Trophoblast cell (in vitro differentiated cells and primary cell): ENCODE measurements around the gene HDAC9.

Experiments used
- DNase-seq, 2 donors: peaks; one replicate each; pipeline ENCODE4 v3.0.0-alpha.2; 2016
- H2AFZ ChIP-seq: 2 replicates; pipeline ENCODE4 v1.6.1; 2013; ENCODE audit warnings: low read length, moderate library complexity, mild to moderate bottlenecking; ENCODE audit not compliant: insufficient read depth, poor library complexity
- H2AK5ac ChIP-seq: 2 replicates; pipeline ENCODE4 v1.6.1; 2013; ENCODE audit warnings: mild to moderate bottlenecking, low read length
- H2BK120ac ChIP-seq: 2 replicates; pipeline ENCODE4 v1.6.1; 2013; ENCODE audit warnings: low read length, mild to moderate bottlenecking, moderate library complexity; ENCODE audit not compliant: insufficient read depth, poor library complexity
- H2BK12ac ChIP-seq: 2 replicates; pipeline ENCODE4 v1.6.1; 2013; ENCODE audit warnings: mild to moderate bottlenecking, low read length, moderate library complexity
- H2BK5ac ChIP-seq: 2 replicates; pipeline ENCODE4 v1.6.1; 2013; ENCODE audit warnings: low read length, low read depth, moderate library complexity, mild to moderate bottlenecking; ENCODE audit not compliant: poor library complexity
- H3K14ac ChIP-seq: 2 replicates; pipeline ENCODE4 v1.6.1; 2013; ENCODE audit warnings: mild to moderate bottlenecking, low read length
- H3K18ac ChIP-seq: 2 replicates; pipeline ENCODE4 v1.6.1; 2013; ENCODE audit warnings: mild to moderate bottlenecking, low read length
- H3K23ac ChIP-seq: 2 replicates; pipeline ENCODE4 v1.6.1; 2013; ENCODE audit warnings: low read length
- H3K27ac ChIP-seq: 2 replicates; pipeline ENCODE4 v1.5.1; 2013; ENCODE audit warnings: low read depth, mild to moderate bottlenecking, inconsistent platforms, low read length, moderate library complexity
- H3K27me3 ChIP-seq: 2 replicates; pipeline ENCODE4 v1.6.1; 2013; ENCODE audit warnings: inconsistent platforms, mild to moderate bottlenecking, low read length, moderate library complexity; ENCODE audit not compliant: insufficient read depth
- H3K36me3 ChIP-seq, 2 experiments: 1 replicate in 1 of 2; 2 replicates in 1 of 2; pipeline ENCODE4 v1.6.1; 2013; ENCODE audit warnings: low read length in 2 of 2, mild to moderate bottlenecking in 2 of 2, moderate library complexity in 1 of 2; ENCODE audit not compliant: insufficient read depth in 2 of 2, control insufficient read depth in 1 of 2
- H3K4ac ChIP-seq: 2 replicates; pipeline ENCODE4 v1.6.1; 2013; ENCODE audit warnings: low read depth, mild to moderate bottlenecking, low read length, moderate library complexity
- H3K4me1 ChIP-seq, 2 experiments: 1 replicate in 1 of 2; 2 replicates in 1 of 2; pipeline ENCODE4 v1.6.1; 2013; ENCODE audit warnings: low read length in 2 of 2, mild to moderate bottlenecking in 2 of 2, moderate library complexity in 1 of 2; ENCODE audit not compliant: insufficient read depth in 2 of 2, control insufficient read depth in 1 of 2
- H3K4me2 ChIP-seq: 2 replicates; pipeline ENCODE4 v1.6.1; 2013; ENCODE audit warnings: inconsistent platforms, mild to moderate bottlenecking, low read length, moderate library complexity
- H3K4me3 ChIP-seq: 2 replicates; pipeline ENCODE4 v1.5.1; 2013; ENCODE audit warnings: mild to moderate bottlenecking, low read depth, low read length, inconsistent platforms
- H3K79me1 ChIP-seq: one replicate; pipeline ENCODE4 v1.6.1; 2013; ENCODE audit warnings: low read length
- H3K79me2 ChIP-seq: 2 replicates; pipeline ENCODE4 v1.6.1; 2013; ENCODE audit warnings: low read length, mild to moderate bottlenecking; ENCODE audit not compliant: control insufficient read depth, insufficient read depth, poor library complexity
- H3K9ac ChIP-seq: 2 replicates; pipeline ENCODE4 v1.6.1; 2013; ENCODE audit warnings: mild to moderate bottlenecking, low read length
- H3K9me3 ChIP-seq: 2 replicates; pipeline ENCODE4 v1.6.1; 2013; ENCODE audit warnings: low read depth, mild to moderate bottlenecking, control low read depth, inconsistent platforms, low read length; ENCODE audit not compliant: insufficient read depth
- H4K12ac ChIP-seq: 2 replicates; pipeline ENCODE4 v1.6.1; 2013; ENCODE audit warnings: low read depth, mild to moderate bottlenecking, low read length, moderate library complexity
- H4K8ac ChIP-seq: 2 replicates; pipeline ENCODE4 v1.6.1; 2013; ENCODE audit warnings: low read depth, mild to moderate bottlenecking, low read length, moderate library complexity
- H4K91ac ChIP-seq: one replicate; pipeline ENCODE4 v1.6.1; 2013; ENCODE audit warnings: low read depth, mild to moderate bottlenecking, low read length, moderate library complexity
- WGBS: extraction: QIAGEN DNeasy Blood & Tissue Kit; methylation state at CpG from one replicate; pipeline ENCODE4 v1.1.7; 2013; ENCODE audit warnings: missing lambda C conversion rate; ENCODE audit not compliant: insufficient read length, insufficient coverage; ENCODE audit errors: extremely low coverage; 5-methylcytosine and 5-hydroxymethylcytosine counted together

Gene HDAC9

DNA sequence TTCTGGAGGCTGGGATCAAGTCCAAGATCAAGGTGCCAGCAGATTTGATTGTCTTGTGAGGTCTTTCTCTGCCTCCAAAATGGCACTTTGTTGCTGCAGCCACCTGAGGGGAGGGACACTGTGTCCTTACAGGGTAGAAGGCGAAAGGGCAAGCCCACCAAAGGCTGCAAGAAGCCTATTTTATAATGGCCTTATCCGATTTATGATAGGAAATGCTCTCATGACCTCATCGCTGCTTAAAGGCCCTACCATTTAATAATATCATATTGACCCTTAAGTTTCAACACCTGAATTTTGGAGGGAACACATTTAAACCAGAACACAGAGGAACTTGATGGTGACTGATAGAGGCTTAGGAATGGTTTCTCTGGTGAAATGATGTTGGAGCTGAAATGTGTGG, 325.4 kb downstream of the HDAC9 start:
- Histone ChIP-seq H2BK120ac (no peak overlapping the region), H3K27me3 (no peaks in the 10 kb centered on the region), H3K9ac (no peak overlapping the region), H4K8ac (no peak overlapping the region), H3K79me1 (no peaks in the 10 kb centered on the region), H3K27ac (no peak overlapping the region), H3K4ac (no peak overlapping the region), H3K36me3 (no peaks in the 10 kb centered on the region), H2BK5ac (no peak overlapping the region), H2BK12ac (no peak overlapping the region), H4K12ac (no peak overlapping the region), H4K91ac (no peak overlapping the region), H3K4me1 (no peaks in the 10 kb centered on the region), H3K18ac (no peak overlapping the region), H2AK5ac (no peak overlapping the region), H3K4me3 (no peak overlapping the region), H3K23ac (no peak overlapping the region), H3K9me3 (no peaks in the 10 kb centered on the region), H3K4me2 (no peak overlapping the region), H2AFZ (no peak overlapping the region), H3K14ac (no peak overlapping the region), H3K79me2 (no peaks in the 10 kb centered on the region)
- DNase-seq, result no peak
- no CpG with 5 or more reads among the region's 3 CpGs for WGBS

GRCh38 chr7:18821554-18821953, 326.0 kb downstream of the HDAC9 start:
- H3K9me3 ChIP-seq, result no peaks in the 10 kb centered on the region
- H2BK5ac ChIP-seq, result no peak overlapping the region
- no peak for DNase-seq
- H2AK5ac ChIP-seq, result no peak overlapping the region
- no peaks in the 10 kb centered on the region for H3K79me1 ChIP-seq
- no peak overlapping the region for H2BK120ac ChIP-seq
- H2AFZ ChIP-seq, result no peak overlapping the region
- H2BK12ac ChIP-seq, result no peak overlapping the region
- H3K4me3 ChIP-seq, result no peak overlapping the region
- no peak overlapping the region for H3K14ac ChIP-seq
- no peak overlapping the region for H3K4ac ChIP-seq
- H4K91ac ChIP-seq, result no peak overlapping the region
- H3K27me3 ChIP-seq, result no peaks in the 10 kb centered on the region
- no peak overlapping the region for H3K23ac ChIP-seq
- no peak overlapping the region for H3K18ac ChIP-seq
- no peak overlapping the region for H4K8ac ChIP-seq
- no peaks in the 10 kb centered on the region for H3K36me3 ChIP-seq
- H4K12ac ChIP-seq, result no peak overlapping the region
- H3K9ac ChIP-seq, result no peak overlapping the region
- no peak overlapping the region for H3K4me2 ChIP-seq
- no peak overlapping the region for H3K27ac ChIP-seq
- H3K4me1 ChIP-seq, result no peaks in the 10 kb centered on the region
- no peaks in the 10 kb centered on the region for H3K79me2 ChIP-seq

GRCh38 chr7:18824157-18824556, 328.6 kb downstream of the HDAC9 start:
- Histone ChIP-seq H3K4me2 (no peak overlapping the region), H3K27ac (no peak overlapping the region), H2BK12ac (no peak overlapping the region), H3K9ac (no peak overlapping the region), H3K27me3 (no peaks in the 10 kb centered on the region), H3K4ac (no peak overlapping the region), H4K12ac (no peak overlapping the region), H3K79me2 (no peaks in the 10 kb centered on the region), H3K18ac (no peak overlapping the region), H3K23ac (no peak overlapping the region), H3K4me3 (no peak overlapping the region), H2AFZ (no peak overlapping the region), H3K9me3 (no peaks in the 10 kb centered on the region), H3K14ac (no peak overlapping the region), H3K4me1 (no peaks in the 10 kb centered on the region), H2BK5ac (no peak overlapping the region), H3K79me1 (no peaks in the 10 kb centered on the region), H2AK5ac (no peak overlapping the region), H4K91ac (no peak overlapping the region), H4K8ac (no peak overlapping the region), H3K36me3 (no peaks in the 10 kb centered on the region), H2BK120ac (no peak overlapping the region)
- DNase-seq, result no peak
- WGBS, result no CpG with 5 or more reads among the region's 2 CpGs

DNA sequence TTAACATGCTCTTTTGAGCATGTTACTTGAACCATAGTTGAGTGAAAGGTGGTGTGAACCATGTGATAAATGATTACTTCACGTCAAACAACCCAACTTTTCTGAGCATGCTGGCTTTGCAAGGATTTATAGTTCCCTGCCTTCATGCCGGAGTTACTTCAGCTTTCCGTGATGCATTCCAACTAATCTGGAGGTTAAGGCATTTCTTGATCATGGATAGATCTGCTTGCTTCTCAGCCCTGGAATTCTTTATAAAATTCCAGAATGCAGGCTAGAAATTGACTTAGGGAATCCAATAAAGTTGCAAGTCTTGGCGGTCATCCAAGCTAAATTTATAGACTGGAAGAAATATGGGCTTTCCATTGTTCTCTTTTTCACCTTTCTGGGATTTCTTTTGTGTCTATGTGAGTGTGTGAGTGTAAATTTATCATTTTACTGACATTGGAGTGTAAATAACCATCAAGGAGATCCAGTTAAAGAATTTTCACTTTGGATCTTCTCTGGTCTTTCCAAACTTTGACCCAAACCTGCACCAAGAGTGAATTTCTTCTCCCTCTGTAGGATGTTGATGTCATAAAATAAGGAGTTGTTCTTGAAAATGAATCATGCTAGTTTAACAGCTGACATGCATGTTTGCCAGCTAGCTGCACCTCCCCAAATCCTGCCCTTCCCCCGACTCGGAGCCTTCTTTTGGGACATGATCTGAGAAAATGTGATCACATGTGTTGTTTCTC, 332.9 kb downstream of the HDAC9 start:
- no peaks in the 10 kb centered on the region for H3K36me3 ChIP-seq
- no peak overlapping the region for H3K9ac ChIP-seq
- H2BK5ac ChIP-seq, result no peak overlapping the region
- no peak for DNase-seq
- no peak overlapping the region for H2AFZ ChIP-seq
- H3K27ac ChIP-seq, result no peak overlapping the region
- H4K8ac ChIP-seq, result no peak overlapping the region
- no peaks in the 10 kb centered on the region for H3K79me1 ChIP-seq
- H3K18ac ChIP-seq, result no peak overlapping the region
- H3K79me2 ChIP-seq, result no peaks in the 10 kb centered on the region
- H2AK5ac ChIP-seq, result no peak overlapping the region
- H3K9me3 ChIP-seq, result no peaks in the 10 kb centered on the region
- no peak overlapping the region for H2BK12ac ChIP-seq
- H2BK120ac ChIP-seq, result no peak overlapping the region
- H3K14ac ChIP-seq, result no peak overlapping the region
- no peak overlapping the region for H4K12ac ChIP-seq
- H3K4me2 ChIP-seq, result no peak overlapping the region
- H3K4ac ChIP-seq, result no peak overlapping the region
- H3K27me3 ChIP-seq, result no peaks in the 10 kb centered on the region
- no peak overlapping the region for H3K4me3 ChIP-seq
- no CpG with 5 or more reads among the region's 6 CpGs for WGBS
- no peak overlapping the region for H4K91ac ChIP-seq
- H3K4me1 ChIP-seq, result no peaks in the 10 kb centered on the region
- H3K23ac ChIP-seq, result no peak overlapping the region
